Stimulated activated CD4-positive, alpha-beta T cell treated with anti-CD3 and anti-CD28 coated beads, Interleukin-4, amount 100 ng/mL, for 1 hour (primary cell): ENCODE data around the gene PIEZO1.
A peak's percentile ranks its signal among the peaks of the same experiment; 100 is the strongest.

Experiments used
- DNase-seq: peaks from one replicate; pipeline ENCODE4 v3.0.0-alpha.2; 2020

PIEZO1 gene

DNA sequence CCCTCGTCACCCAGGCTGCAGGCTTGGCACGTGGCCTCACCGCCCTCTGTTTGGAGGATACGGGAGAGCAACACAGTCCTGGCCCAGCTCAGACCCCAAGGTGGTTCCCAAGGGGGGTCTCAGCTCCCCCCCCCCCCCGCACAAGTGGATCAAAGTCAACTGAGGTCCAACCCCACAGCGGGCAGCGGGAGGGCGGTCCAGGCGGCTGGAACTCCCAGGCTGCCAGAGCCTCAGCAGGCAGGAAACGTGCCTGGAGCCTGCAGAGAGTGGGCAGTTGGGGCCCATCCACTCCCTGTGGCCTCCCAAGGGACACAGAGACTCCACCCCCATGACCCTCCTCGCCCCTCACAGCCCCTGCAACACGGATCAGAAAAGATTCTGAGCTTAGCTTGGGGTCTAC lies 36.7 kb downstream of the PIEZO1 start:
- DNase-seq: no peak

- peak; percentile 25 for DNase-seq
Observed at GRCh38 chr16:88747588-88748301, 37.3 kb downstream of the PIEZO1 start.

DNA sequence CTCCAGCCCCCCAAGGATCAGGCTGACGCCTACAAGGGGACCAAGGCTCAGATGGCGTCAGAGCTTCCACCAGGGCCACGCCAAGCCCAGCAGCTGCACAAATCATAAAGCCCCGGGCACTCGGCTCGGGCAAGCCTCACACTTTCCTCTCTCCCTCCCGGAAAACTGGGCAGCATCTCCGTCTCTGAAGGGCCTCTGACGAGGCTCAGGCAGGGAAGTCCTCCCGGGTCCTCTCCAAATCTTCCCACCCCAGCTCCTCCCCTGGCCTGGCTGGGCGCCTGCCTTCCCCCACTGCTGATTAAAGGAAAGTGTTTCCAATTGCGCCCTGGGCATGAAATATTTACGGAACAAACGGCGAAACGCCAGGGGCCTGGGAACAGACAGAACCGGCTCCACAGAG lies 38.5 kb downstream of the PIEZO1 start:
- no peak for DNase-seq

DNA sequence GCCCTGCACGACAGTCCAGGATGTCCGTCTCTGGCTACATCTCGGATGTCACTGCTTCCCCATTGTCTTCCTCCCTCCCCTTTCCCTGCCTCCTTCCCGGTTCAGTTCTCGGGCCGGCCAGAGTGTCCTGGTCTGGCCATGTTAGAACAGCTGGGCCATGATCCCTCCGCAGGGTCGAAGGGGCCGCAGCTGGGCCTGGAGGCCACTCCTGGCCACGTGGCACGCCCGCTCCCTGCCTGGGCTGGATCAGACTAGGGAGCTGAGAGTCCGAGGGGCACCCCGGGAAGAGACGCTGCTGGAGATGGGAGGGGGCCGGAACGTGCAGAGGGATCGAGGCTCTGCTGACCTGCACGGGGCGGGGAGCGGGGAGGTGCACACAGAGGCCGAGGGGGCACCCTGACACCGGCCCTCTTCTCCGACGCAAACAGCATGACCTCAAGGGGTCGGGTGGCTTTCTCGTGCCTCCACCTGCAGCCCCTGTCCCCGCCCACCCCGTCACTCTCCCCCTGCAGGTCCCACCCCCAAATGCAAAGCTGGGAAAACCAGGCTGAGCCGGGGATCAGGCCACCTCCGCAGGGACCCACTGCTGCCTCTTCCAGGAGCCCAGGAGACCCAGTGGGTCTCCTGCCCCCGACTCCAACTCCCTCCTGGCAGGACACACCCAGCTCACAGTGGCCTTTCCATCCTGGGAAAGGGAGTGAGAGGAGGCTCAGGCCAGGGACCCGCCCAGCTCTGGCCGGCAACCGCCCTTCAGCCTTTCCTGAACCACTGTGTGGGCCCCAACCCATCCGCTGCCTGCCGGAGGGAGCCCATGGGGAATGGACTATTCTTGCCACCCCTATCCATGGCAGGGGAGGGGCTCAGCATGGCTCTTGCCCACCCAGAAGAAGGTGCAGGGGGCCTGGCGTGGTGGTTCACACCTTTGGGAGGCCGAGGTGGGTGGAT lies 40.2 kb downstream of the PIEZO1 start:
- no peak for DNase-seq

DNA sequence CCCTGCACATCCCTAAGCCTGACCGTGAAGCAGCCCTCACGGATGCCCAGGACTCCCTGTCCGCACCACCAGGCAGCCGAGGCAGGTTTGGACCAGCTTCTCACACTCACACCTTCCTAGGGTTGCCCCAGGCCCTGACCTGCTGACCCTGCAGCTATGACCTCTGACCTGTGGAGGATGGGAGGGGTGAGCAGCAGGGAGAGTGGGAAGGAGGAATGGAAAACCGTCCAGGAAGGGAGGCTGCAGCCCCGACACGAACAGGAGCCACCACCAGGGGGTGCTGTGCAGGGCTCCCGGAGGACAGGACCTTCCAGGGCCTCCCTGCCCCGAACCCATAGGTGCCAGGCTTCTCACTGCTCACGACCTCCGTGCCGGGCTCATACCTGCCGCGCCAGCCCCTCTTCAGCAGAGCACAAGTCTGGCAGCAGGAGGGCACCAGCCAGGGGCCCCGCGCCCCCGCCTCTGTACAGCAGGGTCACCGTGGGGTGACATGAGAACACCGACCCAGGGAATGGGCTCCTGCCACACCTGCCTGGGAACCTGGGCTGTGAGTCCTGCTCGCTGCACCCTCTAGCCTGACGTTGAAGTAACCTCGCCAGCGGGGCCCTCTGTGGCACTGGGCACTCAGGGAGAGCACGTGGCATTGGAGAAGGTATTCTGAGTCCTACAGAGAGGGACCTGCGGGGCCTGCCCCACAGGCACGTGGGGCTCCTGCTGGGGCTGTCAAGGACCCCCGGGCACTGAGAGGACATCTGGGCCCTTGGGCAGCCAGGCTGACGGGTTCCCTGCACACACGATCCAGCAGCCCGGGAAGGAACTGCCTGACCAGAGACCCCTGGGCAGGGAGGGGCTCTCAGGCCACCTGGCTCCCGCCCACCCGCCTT lies 41.1 kb downstream of the PIEZO1 start:
- DNase-seq: peak; percentile 81

- DNase-seq: no peak
Observed at GRCh38 chr16:88742896-88743605, 42.0 kb downstream of the PIEZO1 start.

DNA sequence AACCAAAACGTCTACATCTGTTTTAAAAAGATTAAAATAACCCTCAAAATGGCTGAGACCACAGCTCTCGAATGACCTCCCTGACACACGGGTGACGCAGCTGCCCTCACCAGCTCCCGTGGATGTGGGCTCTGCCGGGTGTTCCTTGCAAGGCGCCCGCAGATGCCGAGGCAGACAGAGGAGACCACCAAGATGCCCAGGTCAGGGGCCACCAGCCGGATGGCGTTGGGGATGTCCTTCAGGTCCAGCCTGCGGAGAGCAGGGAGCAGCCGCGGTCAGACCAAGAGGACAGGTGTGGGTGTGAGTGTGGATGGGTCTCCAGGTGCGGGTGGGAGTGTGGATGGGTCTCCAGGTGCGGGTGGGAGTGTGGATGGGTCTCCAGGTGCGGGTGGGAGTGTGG lies 43.7 kb downstream of the PIEZO1 start:
- no peak for DNase-seq

DNA sequence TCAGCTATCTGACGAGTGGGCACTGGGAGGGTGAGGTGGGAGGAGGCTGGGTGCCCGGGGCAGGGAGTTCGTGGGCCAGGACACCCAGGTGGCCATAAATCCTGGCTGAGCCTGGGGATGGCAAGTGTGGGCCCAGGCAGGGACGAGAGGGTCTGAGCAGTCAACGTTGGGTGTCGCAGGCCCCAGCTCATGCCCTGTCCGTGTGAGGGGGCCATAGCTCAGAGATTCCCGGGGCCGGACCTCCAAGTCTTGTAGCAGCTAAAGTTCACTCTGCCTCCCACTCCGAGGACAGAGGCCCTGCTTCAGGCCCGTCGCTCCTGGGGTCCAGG lies 44.3 kb downstream of the PIEZO1 start:
- no peak for DNase-seq

DNA sequence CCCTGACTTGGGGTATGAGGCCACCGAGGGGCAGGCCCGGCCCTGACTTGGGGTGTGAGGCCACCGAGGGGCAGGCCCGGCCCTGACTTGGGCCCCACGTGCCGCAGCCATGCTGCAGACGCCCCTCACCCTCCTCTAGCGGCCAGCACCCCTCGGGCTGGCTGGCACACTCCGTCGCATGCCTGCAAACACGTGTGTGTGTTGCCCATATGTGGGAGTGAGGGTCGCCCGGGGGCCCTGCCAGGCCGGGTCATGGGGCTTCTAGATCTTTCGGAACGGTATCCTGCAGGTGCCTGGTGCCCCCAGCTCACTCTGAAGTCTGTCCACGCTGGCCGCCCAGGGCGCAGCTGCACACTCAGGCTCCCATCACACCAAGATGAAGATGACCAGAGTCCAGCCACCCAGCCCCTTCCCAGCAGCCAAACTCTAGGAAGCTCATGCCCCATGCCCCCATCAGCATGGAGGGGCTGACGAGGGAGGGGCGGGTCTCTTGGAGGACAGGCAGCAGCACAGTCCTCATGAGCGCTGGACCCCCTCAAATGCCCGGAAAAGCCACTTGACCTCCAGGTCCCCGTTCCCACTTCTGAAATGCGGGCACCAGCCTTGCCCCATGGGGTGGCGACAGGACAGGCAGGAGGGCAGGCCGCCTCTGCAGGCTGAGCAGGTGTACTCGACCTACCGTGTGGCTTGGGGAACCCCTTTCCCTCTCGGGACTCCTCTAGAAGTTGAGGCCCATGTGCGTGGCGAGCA lies 44.9 kb downstream of the PIEZO1 start:
- DNase-seq: no peak

- DNase-seq: no peak
Observed at GRCh38 chr16:88739139-88739976, 45.7 kb downstream of the PIEZO1 start.

GRCh38 chr16:88738151-88739084 lies 46.6 kb downstream of the PIEZO1 start:
- DNase-seq: no peak

DNA sequence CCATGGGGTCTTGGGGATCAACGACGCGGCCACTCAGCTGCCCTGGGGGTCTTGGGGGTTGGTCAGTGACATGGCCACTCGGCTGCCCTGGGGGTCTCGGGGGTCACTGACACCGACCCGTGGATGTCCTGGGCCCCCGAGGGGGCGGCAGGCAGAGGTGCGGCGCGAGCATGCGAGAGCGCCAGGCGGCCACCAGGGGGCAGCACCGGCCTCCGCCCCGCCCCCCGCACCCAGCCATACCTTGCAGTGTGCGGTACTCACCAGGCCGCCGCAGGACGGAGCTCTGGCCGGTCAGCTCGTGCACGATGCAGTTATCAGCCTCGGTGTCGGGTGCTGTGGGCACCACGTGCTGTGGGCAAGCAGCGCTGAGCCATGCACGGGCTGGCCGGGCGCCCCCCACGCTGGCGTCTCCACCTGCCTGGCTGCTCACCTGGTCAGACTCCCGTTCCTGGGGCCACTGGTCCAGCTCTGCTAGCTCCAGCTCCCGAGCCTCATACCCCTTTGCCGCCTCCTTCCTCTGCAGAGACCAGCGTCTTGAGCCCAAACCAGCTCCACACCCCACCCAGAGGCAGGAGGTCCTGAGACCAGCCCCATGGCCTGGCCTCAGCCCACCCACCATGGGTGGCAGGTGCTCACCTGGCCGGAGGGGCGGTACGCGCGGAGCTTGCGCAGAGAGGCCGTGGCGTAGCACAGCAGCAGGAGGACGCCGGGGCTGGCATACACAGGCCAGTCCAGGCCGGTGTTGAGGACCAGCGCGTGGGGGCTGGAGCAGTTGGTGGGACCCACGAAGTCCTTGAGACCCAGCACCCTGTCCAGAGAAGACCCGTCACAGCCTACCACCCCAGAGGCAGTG lies 47.5 kb downstream of the PIEZO1 start:
- DNase-seq: peak; percentile 68

GRCh38 chr16:88736496-88736895 lies 48.5 kb downstream of the PIEZO1 start:
- no peak for DNase-seq

GRCh38 chr16:88736088-88736487 lies 48.9 kb downstream of the PIEZO1 start:
- no peak for DNase-seq

GRCh38 chr16:88735616-88736015 lies 49.4 kb downstream of the PIEZO1 start:
- DNase-seq: no peak

GRCh38 chr16:88735121-88735520 lies 49.9 kb downstream of the PIEZO1 start:
- DNase-seq: no peak

- DNase-seq: no peak
Observed at GRCh38 chr16:88734361-88734728, 50.7 kb downstream of the PIEZO1 start.

DNA sequence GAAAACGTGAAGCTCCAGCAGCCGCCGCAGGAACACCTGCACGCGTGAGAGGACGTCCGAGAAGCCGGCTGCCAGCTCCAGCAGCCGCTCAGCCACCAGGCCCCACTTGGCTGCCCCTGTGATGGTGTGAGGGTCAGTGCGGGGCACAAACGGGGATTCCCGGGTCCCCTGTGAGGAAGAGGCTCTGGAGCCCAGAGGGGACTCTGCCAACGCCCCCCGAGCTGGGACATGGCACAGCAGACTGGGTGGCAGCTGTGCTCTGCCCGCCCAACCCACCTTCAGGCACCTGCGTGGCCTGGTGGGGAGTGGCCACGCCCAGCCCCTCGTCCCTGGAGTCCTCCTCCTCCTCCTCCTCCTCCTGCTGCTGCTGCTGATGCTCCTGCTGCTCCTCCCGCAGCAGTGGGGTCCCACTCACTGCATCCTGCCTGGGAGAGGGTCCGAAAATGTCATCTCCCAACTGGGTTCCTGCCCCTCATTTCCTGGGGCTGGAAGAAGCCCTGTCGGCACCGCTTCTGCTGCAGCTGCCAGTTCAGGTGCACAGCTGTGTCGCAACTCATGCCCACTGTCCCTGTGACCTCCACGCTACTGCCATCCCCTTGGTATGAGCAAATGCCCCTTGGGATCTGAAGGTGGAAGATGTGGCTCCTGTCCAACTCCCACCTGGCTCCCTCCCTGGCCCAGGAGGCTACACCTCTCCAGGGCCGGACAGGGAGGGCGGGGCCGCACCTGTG lies 51.2 kb downstream of the PIEZO1 start:
- no peak for DNase-seq
